M059J (cell line): Measurements from ENCODE around the gene TWSG1. TPM values are rescaled to one million over a fixed set of nuclear protein-coding genes. Genes with fewer than 3 reads are reported as not detected.
"Not testable (repeated sequence)": the region's sequence is repeated elsewhere in the genome, so short reads cannot be mapped to it uniquely, and the experiment has no call there.

ENCODE experiments used
- DNase-seq: peaks from one replicate; pipeline ENCODE4 v3.0.0-alpha.2; 2012; ENCODE audit warnings: low read depth
- total RNA-seq: library from RNA; depleted of rRNA; stranded (reverse); fragments of >200 nt; shearing (Covaris generic); gene quantifications from 2 replicates; pipeline ENCODE4 v1.2.3, GENCODE V29; 2014; rRNA removed

TWSG1 gene
- total RNA-seq, 1 experiment from 2014 or later: 52.8 TPM

DNA sequence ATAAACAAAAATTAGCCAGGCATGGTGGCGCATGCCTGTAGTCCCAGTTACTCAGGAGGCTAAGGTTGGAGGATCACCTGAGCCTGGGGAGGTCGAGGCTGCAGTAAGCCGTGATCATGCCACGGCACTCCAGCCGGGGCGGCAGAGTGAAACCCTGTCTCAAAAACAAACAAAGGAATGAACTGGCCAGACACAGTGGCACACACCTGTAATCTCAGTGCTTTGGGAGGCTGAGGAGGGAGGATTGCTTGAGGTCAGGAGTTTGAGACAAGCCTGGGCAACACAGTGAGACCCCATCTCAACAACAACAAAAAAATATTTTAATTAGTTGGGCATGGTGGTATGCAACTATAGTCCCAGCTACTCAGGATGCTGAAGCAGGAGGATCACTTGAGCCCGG lies 116.3 kb downstream of the TWSG1 start:
- not testable (repeated sequence) for DNase-seq

Other genes with a start within 250 kb of the TWSG1 start
- gene NDUFV2, start 232.1 kb upstream of the TWSG1 start, total RNA-seq: 114 and 177 TPM in 2 replicates
- 16.0 and 24.5 TPM in 2 replicates for gene ANKRD12, start 198.0 kb upstream of the TWSG1 start, total RNA-seq
- 45.8 and 64.0 TPM in 2 replicates for gene RALBP1, start 140.7 kb downstream of the TWSG1 start, total RNA-seq